Fibroblast of skin of back (primary cell): ENCODE data around the gene TUT4.

Source experiments
- DNase-seq: peaks from one replicate; pipeline ENCODE4 v3.0.0-alpha.2; 2013

The TUT4 gene

DNA sequence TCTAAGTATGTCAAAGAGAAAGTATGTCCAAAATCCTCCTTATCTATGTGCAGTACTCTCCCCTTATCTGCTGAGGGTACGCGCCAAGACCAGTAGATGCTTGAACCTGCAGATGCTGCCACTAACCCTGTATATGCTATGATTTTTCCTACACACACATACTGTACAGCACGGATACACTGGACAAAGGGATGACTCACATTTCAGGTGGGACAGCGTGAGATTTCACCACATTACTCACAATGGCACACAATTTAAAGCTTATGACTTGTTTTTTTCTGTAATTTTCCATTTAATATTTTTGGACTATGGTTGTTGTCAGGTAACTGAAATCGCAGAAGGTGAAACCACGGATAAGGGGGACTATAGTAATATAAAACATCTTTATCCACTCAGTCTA lies 152.8 kb downstream of the TUT4 start:
- DNase-seq, result no peak

DNA sequence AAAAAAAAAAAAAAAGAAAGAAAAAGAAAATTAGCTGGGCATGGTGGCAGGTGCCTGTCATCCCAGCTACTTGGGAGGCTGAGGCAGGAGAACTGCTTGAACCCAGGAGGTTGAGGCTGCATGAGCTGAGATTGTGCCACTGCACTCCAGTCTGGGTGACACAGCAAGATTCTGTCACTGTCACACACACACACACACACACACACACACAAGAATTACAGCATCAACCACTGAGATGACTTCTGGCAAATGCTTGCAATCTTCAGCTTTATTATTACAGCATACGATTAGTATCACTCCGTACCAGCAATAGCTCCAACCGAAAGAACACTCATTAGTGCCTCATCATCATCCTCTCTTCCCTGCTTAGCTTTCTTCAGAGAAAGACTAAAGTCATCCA lies 153.3 kb downstream of the TUT4 start:
- no peak for DNase-seq

DNA sequence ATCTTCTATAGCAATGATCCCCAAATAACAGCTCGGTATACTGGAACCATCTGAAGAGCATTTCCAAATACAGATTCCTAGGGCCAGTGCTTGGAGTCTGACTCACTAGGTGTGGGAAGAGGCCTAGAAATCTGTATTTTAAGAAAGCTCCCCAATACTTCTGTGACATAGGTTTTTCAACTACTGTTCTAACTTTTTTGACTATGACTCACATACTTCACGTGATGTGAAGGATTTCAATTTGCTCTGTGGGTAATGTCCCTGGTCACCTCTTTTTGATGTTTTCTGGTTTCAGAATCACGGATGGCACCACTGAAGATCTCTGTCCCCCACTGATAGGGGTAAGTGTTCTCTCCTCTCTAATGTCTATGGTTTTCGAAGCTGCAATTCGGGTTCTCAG lies 159.7 kb downstream of the TUT4 start:
- DNase-seq, result no peak

DNA sequence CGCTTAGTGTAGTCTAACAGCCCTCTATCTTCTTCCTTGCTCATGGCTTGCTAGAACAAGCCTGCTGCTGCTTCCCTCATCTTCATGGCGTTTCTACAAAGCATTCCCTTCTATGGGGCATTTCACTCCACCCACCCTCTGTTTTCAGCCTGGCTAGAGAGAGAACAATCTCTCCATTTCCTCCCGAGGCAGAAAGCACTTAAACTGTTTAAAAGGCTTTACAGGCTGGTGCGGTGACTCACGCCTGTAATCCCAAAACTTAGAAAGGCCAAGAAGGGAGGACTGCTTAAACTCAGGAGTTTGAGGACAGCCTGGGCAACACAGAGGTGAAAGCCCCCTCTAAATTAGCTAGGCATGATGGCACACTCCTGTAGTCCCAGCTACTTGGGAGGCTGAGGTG lies 166.4 kb downstream of the TUT4 start:
- no peak for DNase-seq

DNA sequence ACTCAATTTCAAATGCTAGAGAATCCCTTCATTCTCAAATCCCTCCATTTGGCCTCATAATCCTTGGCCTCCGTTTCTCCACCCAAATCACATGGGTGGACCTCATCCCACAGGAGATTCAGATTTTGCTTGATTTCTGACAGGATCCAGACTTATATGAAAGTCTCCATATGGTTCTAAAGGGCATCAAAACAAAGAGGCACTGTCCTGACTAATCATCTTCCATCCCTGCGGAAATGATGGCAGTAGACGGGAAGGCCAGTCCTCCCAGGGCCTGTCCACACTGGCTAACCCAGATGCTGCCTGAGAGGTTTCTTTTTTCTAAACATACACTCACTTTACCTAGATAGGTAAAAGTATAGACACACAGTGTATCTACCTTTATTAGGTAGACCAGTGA lies 167.5 kb downstream of the TUT4 start:
- DNase-seq, result no peak
